ENCODE results near the gene TJP1. TPM values are rescaled to one million over a fixed set of nuclear protein-coding genes. Genes with fewer than 3 reads are reported as not detected.
A peak's percentile ranks its signal among the peaks of the same experiment; 100 is the strongest.
"Not testable (repeated sequence)": the region's sequence is repeated elsewhere in the genome, so short reads cannot be mapped to it uniquely, and the experiment has no call there.

Gene TJP1
- total RNA-seq, 4 donors from 2014 or later, result 45.4 to 112 (median 88.3) TPM

- peaks cover 0 to 11% (median 0%) of the 10 kb centered on the region in 4 donors for H3K4me1 ChIP-seq
- TF ChIP-seq POLR2A (IDR thresholded peaks at IDR 0.05), result no peak
- TF ChIP-seq CTCF (IDR thresholded peaks at IDR 0.05), result no peak
- DNase-seq, result no peak
- no peaks in the 10 kb centered on the region for H3K9me3 ChIP-seq
- no peaks in the 10 kb centered on the region for H3K27me3 ChIP-seq
- no peaks in the 10 kb centered on the region for H3K36me3 ChIP-seq
- H3K4me3 ChIP-seq, result no peak overlapping the region
- peak overlapping the region in 3 of 4 donors; percentile 57 to 90 (median 82) for H3K27ac ChIP-seq
These were observed 143.7 kb downstream of the TJP1 start for GRCh38 chr15:29678504-29679034.

GRCh38 chr15:29677871-29678461 is 144.3 kb downstream of the TJP1 start:
- Histone ChIP-seq H3K36me3 (no peaks in the 10 kb centered on the region), H3K27me3 (no peaks in the 10 kb centered on the region), H3K4me3 (peak overlapping the region in 2 of 4 donors; percentile 34 to 78), H3K9me3 (no peaks in the 10 kb centered on the region), H3K27ac (peak overlapping the region in 3 of 4 donors; percentile 57 to 90 (median 86)), H3K4me1 (peaks cover 0 to 11% (median 0%) of the 10 kb centered on the region in 4 donors)
- peak in 2 of 3 donors; percentile 90 to 93 for DNase-seq
- TF ChIP-seq POLR2A (IDR thresholded peaks at IDR 0.05) (peak; percentile 42 to 82), CTCF (IDR thresholded peaks at IDR 0.05) (peak in 1 of 6 experiments; percentile 5)

- Histone ChIP-seq H3K27ac (peak overlapping the region in 3 of 4 donors; percentile 57 to 90 (median 86)), H3K9me3 (no peaks in the 10 kb centered on the region), H3K36me3 (no peaks in the 10 kb centered on the region), H3K4me1 (peaks cover 0 to 11% (median 0%) of the 10 kb centered on the region in 4 donors), H3K27me3 (no peaks in the 10 kb centered on the region), H3K4me3 (peak overlapping the region in 2 of 4 donors; percentile 34 to 78)
- TF ChIP-seq POLR2A (IDR thresholded peaks at IDR 0.05) (no peak), CTCF (IDR thresholded peaks at IDR 0.05) (no peak)
- no peak for DNase-seq
These were observed 144.8 kb downstream of the TJP1 start for GRCh38 chr15:29677455-29677854.

- no peak for TF ChIP-seq POLR2A (IDR thresholded peaks at IDR 0.05)
- no peak for TF ChIP-seq CTCF (IDR thresholded peaks at IDR 0.05)
- peaks cover 0 to 11% (median 0%) of the 10 kb centered on the region in 4 donors for H3K4me1 ChIP-seq
- H3K27ac ChIP-seq, result peak overlapping the region in 2 of 4 donors; percentile 86 to 90
- no peaks in the 10 kb centered on the region for H3K27me3 ChIP-seq
- peak overlapping the region in 2 of 4 donors; percentile 23 to 78 for H3K4me3 ChIP-seq
- H3K36me3 ChIP-seq, result no peaks in the 10 kb centered on the region
- no peaks in the 10 kb centered on the region for H3K9me3 ChIP-seq
- no peak for DNase-seq
These were observed 145.3 kb downstream of the TJP1 start for GRCh38 chr15:29676961-29677402.

GRCh38 chr15:29676374-29676960 is 145.8 kb downstream of the TJP1 start:
- Histone ChIP-seq H3K4me1 (peaks cover 0 to 15% (median 0%) of the 10 kb centered on the region in 4 donors), H3K27ac (peak overlapping the region in 2 of 4 donors; percentile 86 to 90), H3K4me3 (peak overlapping the region in 2 of 4 donors; percentile 64 to 78)
- H3K27me3 ChIP-seq, DNase-seq, H3K9me3 ChIP-seq, H3K36me3 ChIP-seq: not testable (repeated sequence)

- Histone ChIP-seq H3K4me3 (peak overlapping the region in 3 of 4 donors; percentile 33 to 78 (median 64)), H3K27me3 (no peaks in the 10 kb centered on the region), H3K27ac (peak overlapping the region in 2 of 4 donors; percentile 86 to 90), H3K9me3 (no peaks in the 10 kb centered on the region), H3K36me3 (no peaks in the 10 kb centered on the region), H3K4me1 (peaks cover 0 to 15% (median 0%) of the 10 kb centered on the region in 4 donors)
- no peak for DNase-seq
- TF ChIP-seq CTCF (IDR thresholded peaks at IDR 0.05), result no peak
- TF ChIP-seq POLR2A (IDR thresholded peaks at IDR 0.05), result no peak
These were observed 146.4 kb downstream of the TJP1 start for GRCh38 chr15:29675791-29676301.
